ENCODE results near the gene SLC8A1.

Gene SLC8A1

GRCh38 chr2:40353231-40353630, 98.7 kb downstream of the SLC8A1 start:
- H2BK120ac ChIP-seq (ENCODE audit: insufficient read depth, low read length, poor library complexity) = no peak overlapping the region
- WGBS (ENCODE audit: extremely low coverage, insufficient coverage, insufficient read length) = no CpG with 5 or more reads among the region's 5 CpGs
- no peak overlapping the region for H2BK12ac ChIP-seq (ENCODE audit: low read length)
- peaks cover 0 to 2% of the 10 kb centered on the region in 2 experiments for H3K36me3 ChIP-seq (ENCODE audit: control insufficient read depth in 1 of 2, insufficient read depth in 2 of 2, low read length in 2 of 2)
- H3K4me3 ChIP-seq (ENCODE audit: low read depth, low read length) = no peak overlapping the region
- H3K27me3 ChIP-seq (ENCODE audit: insufficient read depth, low read length) = no peaks in the 10 kb centered on the region
- no peak overlapping the region for H4K12ac ChIP-seq (ENCODE audit: low read depth, low read length)
- H3K4me1 ChIP-seq (ENCODE audit: control insufficient read depth in 1 of 2, insufficient read depth in 2 of 2, low read length in 2 of 2) = peaks cover 0 to 5% of the 10 kb centered on the region in 2 experiments
- H3K18ac ChIP-seq (ENCODE audit: low read length) = no peak overlapping the region
- H4K91ac ChIP-seq (ENCODE audit: low read depth, low read length) = no peak overlapping the region
- no peak overlapping the region for H3K9ac ChIP-seq (ENCODE audit: low read length)
- H3K4ac ChIP-seq (ENCODE audit: low read depth, low read length) = no peak overlapping the region
- H3K79me2 ChIP-seq (ENCODE audit: control insufficient read depth, insufficient read depth, low read length, poor library complexity) = no peaks in the 10 kb centered on the region
- no peaks in the 10 kb centered on the region for H3K79me1 ChIP-seq (ENCODE audit: low read length)
- H2AK5ac ChIP-seq (ENCODE audit: low read length) = no peak overlapping the region
- H3K4me2 ChIP-seq (ENCODE audit: low read length) = no peak overlapping the region
- H3K23ac ChIP-seq (ENCODE audit: low read length) = no peak overlapping the region
- no peak for DNase-seq
- no peak overlapping the region for H4K8ac ChIP-seq (ENCODE audit: low read depth, low read length)
- no peaks in the 10 kb centered on the region for H3K9me3 ChIP-seq (ENCODE audit: insufficient read depth, low read depth, low read length)
- H2AFZ ChIP-seq (ENCODE audit: insufficient read depth, low read length, poor library complexity) = no peak overlapping the region
- H3K27ac ChIP-seq (ENCODE audit: low read depth, low read length) = no peak overlapping the region
- H3K14ac ChIP-seq (ENCODE audit: low read length) = no peak overlapping the region
- H2BK5ac ChIP-seq (ENCODE audit: low read depth, low read length, poor library complexity) = no peak overlapping the region

- Histone ChIP-seq H3K4me1 (ENCODE audit: control insufficient read depth in 1 of 2, insufficient read depth in 2 of 2, low read length in 2 of 2) (peaks cover 0 to 5% of the 10 kb centered on the region in 2 experiments), H3K9me3 (ENCODE audit: insufficient read depth, low read depth, low read length) (no peaks in the 10 kb centered on the region), H3K79me2 (ENCODE audit: control insufficient read depth, insufficient read depth, low read length, poor library complexity) (no peaks in the 10 kb centered on the region), H4K8ac (ENCODE audit: low read depth, low read length) (no peak overlapping the region), H3K36me3 (ENCODE audit: control insufficient read depth in 1 of 2, insufficient read depth in 2 of 2, low read length in 2 of 2) (peaks cover 0 to 2% of the 10 kb centered on the region in 2 experiments), H3K27ac (ENCODE audit: low read depth, low read length) (no peak overlapping the region), H3K9ac (ENCODE audit: low read length) (no peak overlapping the region), H2BK5ac (ENCODE audit: low read depth, low read length, poor library complexity) (no peak overlapping the region), H3K23ac (ENCODE audit: low read length) (no peak overlapping the region), H2BK120ac (ENCODE audit: insufficient read depth, low read length, poor library complexity) (no peak overlapping the region), H2AFZ (ENCODE audit: insufficient read depth, low read length, poor library complexity) (no peak overlapping the region), H3K4me3 (ENCODE audit: low read depth, low read length) (no peak overlapping the region), H3K79me1 (ENCODE audit: low read length) (no peaks in the 10 kb centered on the region), H3K14ac (ENCODE audit: low read length) (no peak overlapping the region), H2AK5ac (ENCODE audit: low read length) (no peak overlapping the region), H3K27me3 (ENCODE audit: insufficient read depth, low read length) (no peaks in the 10 kb centered on the region), H2BK12ac (ENCODE audit: low read length) (no peak overlapping the region), H3K4ac (ENCODE audit: low read depth, low read length) (no peak overlapping the region), H3K18ac (ENCODE audit: low read length) (no peak overlapping the region), H4K91ac (ENCODE audit: low read depth, low read length) (no peak overlapping the region), H3K4me2 (ENCODE audit: low read length) (no peak overlapping the region), H4K12ac (ENCODE audit: low read depth, low read length) (no peak overlapping the region)
- no CpG with 5 or more reads among the region's 7 CpGs for WGBS (ENCODE audit: extremely low coverage, insufficient coverage, insufficient read length)
- no peak for DNase-seq
Observed at GRCh38 chr2:40352703-40353099, 99.2 kb downstream of the SLC8A1 start.

GRCh38 chr2:40352041-40352702, 99.7 kb downstream of the SLC8A1 start:
- no peak overlapping the region for H3K14ac ChIP-seq (ENCODE audit: low read length)
- peaks cover under 1% of the 10 kb centered on the region for H3K79me1 ChIP-seq (ENCODE audit: low read length)
- H4K12ac ChIP-seq (ENCODE audit: low read depth, low read length) = no peak overlapping the region
- no peak overlapping the region for H2BK5ac ChIP-seq (ENCODE audit: low read depth, low read length, poor library complexity)
- DNase-seq = no peak
- H2AFZ ChIP-seq (ENCODE audit: insufficient read depth, low read length, poor library complexity) = no peak overlapping the region
- no peak overlapping the region for H3K23ac ChIP-seq (ENCODE audit: low read length)
- H3K27me3 ChIP-seq (ENCODE audit: insufficient read depth, low read length) = no peaks in the 10 kb centered on the region
- H3K27ac ChIP-seq (ENCODE audit: low read depth, low read length) = no peak overlapping the region
- H2BK120ac ChIP-seq (ENCODE audit: insufficient read depth, low read length, poor library complexity) = no peak overlapping the region
- no peak overlapping the region for H2BK12ac ChIP-seq (ENCODE audit: low read length)
- H3K36me3 ChIP-seq (ENCODE audit: control insufficient read depth in 1 of 2, insufficient read depth in 2 of 2, low read length in 2 of 2) = peaks cover 0 to 2% of the 10 kb centered on the region in 2 experiments
- H3K4me2 ChIP-seq (ENCODE audit: low read length) = no peak overlapping the region
- no peak overlapping the region for H4K91ac ChIP-seq (ENCODE audit: low read depth, low read length)
- H3K18ac ChIP-seq (ENCODE audit: low read length) = no peak overlapping the region
- H3K79me2 ChIP-seq (ENCODE audit: control insufficient read depth, insufficient read depth, low read length, poor library complexity) = no peaks in the 10 kb centered on the region
- peaks cover 2 to 5% of the 10 kb centered on the region in 2 experiments for H3K4me1 ChIP-seq (ENCODE audit: control insufficient read depth in 1 of 2, insufficient read depth in 2 of 2, low read length in 2 of 2)
- no peaks in the 10 kb centered on the region for H3K9me3 ChIP-seq (ENCODE audit: insufficient read depth, low read depth, low read length)
- H2AK5ac ChIP-seq (ENCODE audit: low read length) = no peak overlapping the region
- no CpG with 5 or more reads among the region's 4 CpGs for WGBS (ENCODE audit: extremely low coverage, insufficient coverage, insufficient read length)
- no peak overlapping the region for H3K9ac ChIP-seq (ENCODE audit: low read length)
- H3K4me3 ChIP-seq (ENCODE audit: low read depth, low read length) = no peak overlapping the region
- H3K4ac ChIP-seq (ENCODE audit: low read depth, low read length) = no peak overlapping the region
- H4K8ac ChIP-seq (ENCODE audit: low read depth, low read length) = no peak overlapping the region

GRCh38 chr2:40348665-40349064, 103.2 kb downstream of the SLC8A1 start:
- Histone ChIP-seq H3K4me1 (ENCODE audit: control insufficient read depth in 1 of 2, insufficient read depth in 2 of 2, low read length in 2 of 2) (peaks cover 4 to 11% of the 10 kb centered on the region in 2 experiments), H2BK120ac (ENCODE audit: insufficient read depth, low read length, poor library complexity) (peak overlapping the region; percentile 53), H3K79me2 (ENCODE audit: control insufficient read depth, insufficient read depth, low read length, poor library complexity) (no peaks in the 10 kb centered on the region), H3K14ac (ENCODE audit: low read length) (peak overlapping the region; percentile 68), H3K9ac (ENCODE audit: low read length) (no peak overlapping the region), H3K27me3 (ENCODE audit: insufficient read depth, low read length) (no peaks in the 10 kb centered on the region), H2AFZ (ENCODE audit: insufficient read depth, low read length, poor library complexity) (no peak overlapping the region), H4K8ac (ENCODE audit: low read depth, low read length) (peak overlapping the region; percentile 62), H3K36me3 (ENCODE audit: control insufficient read depth in 1 of 2, insufficient read depth in 2 of 2, low read length in 2 of 2) (peaks cover 0 to 2% of the 10 kb centered on the region in 2 experiments), H3K4ac (ENCODE audit: low read depth, low read length) (peak overlapping the region; percentile 59), H3K9me3 (ENCODE audit: insufficient read depth, low read depth, low read length) (no peaks in the 10 kb centered on the region), H4K91ac (ENCODE audit: low read depth, low read length) (peak overlapping the region; percentile 43), H4K12ac (ENCODE audit: low read depth, low read length) (no peak overlapping the region), H3K4me2 (ENCODE audit: low read length) (no peak overlapping the region), H3K23ac (ENCODE audit: low read length) (no peak overlapping the region), H3K18ac (ENCODE audit: low read length) (no peak overlapping the region), H3K79me1 (ENCODE audit: low read length) (peaks cover 4% of the 10 kb centered on the region), H2BK12ac (ENCODE audit: low read length) (peak overlapping the region; percentile 79), H2AK5ac (ENCODE audit: low read length) (peak overlapping the region; percentile 65), H3K27ac (ENCODE audit: low read depth, low read length) (no peak overlapping the region), H2BK5ac (ENCODE audit: low read depth, low read length, poor library complexity) (no peak overlapping the region), H3K4me3 (ENCODE audit: low read depth, low read length) (no peak overlapping the region)
- no CpG with 5 or more reads among the region's 5 CpGs for WGBS (ENCODE audit: extremely low coverage, insufficient coverage, insufficient read length)
- DNase-seq = no peak
